ENCODE measurements around the gene NUDT4. TPM values are rescaled to one million over a fixed set of nuclear protein-coding genes. Genes with fewer than 3 reads are reported as not detected.

Gene NUDT4
- total and polyA plus RNA-seq, 10 of the 15 experiments (the other 5 are each of a cell fraction or from before 2014, with no cell fraction given) = 26.6 to 91.6 (median 63.1) TPM

DNA sequence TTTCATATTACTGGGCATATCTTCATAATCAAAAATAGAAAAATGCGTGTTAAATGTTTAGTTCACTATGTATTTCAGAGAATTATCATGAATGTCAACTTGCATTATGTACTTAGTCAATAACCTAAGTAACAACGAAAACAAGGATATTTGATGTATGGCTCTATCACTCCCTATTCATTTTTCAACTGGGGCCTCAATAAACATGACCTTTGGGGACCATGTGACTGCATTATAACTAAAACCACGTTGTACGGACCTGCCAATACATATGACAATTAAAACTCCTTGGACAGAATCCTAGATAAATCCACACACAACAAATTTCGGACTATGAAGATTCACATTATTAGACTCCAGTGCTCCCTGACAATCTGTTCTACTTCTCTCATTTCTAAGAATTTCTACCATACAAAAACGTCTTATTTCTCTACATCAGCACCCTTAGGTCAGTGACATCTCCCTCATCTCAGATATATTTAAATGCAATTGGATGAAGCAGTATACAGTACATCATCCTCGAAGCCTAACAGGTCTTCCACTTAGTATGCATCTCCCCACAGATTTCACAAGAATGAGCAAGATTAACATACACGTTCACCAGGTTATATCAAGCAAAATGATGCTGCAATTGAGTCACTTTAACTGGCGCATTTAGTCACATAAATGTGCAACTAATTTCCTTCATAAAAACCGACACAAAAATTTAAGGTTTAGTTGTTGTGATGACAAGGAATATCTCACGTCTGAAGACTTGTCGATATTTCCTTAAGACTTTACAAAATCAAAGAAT, 62.5 kb downstream of the NUDT4 start:
- Histone ChIP-seq H2AFZ (ENCODE audit: control insufficient read depth, low read depth, low read length) (no peak overlapping the region), H4K20me1 (ENCODE audit: control insufficient read depth, insufficient read depth) (no peaks in the 10 kb centered on the region), H3K27ac (ENCODE audit: control insufficient read depth, insufficient read depth) (peak overlapping the region; percentile 73), H3K9ac (ENCODE audit: control insufficient read depth, insufficient read depth, low read length) (peak overlapping the region; percentile 84), H3K79me2 (ENCODE audit: control insufficient read depth, insufficient read depth, low read length) (peaks cover 71% of the 10 kb centered on the region), H3K4me2 (ENCODE audit: control insufficient read depth, insufficient read depth) (peak overlapping the region; percentile 86), H3K4me3 (peak overlapping the region; percentile 83), H3K27me3 (replicated peaks in 1 of 2; ENCODE audit: control insufficient read depth in 2 of 2, insufficient read depth in 2 of 2, low read length in 1 of 2) (no peaks in the 10 kb centered on the region), H3K36me3 (ENCODE audit: control insufficient read depth in 2 of 2, insufficient read depth in 2 of 2, low read length in 1 of 2) (no peaks in the 10 kb centered on the region), H3K9me3 (replicated peaks; ENCODE audit: control insufficient read depth, insufficient read depth, low read length) (no peaks in the 10 kb centered on the region), H3K4me1 (ENCODE audit: control insufficient read depth, insufficient read depth, low read length) (peaks cover 13% of the 10 kb centered on the region)
- under 1% methylated on average over 12 of the region's 12 CpGs for WGBS (ENCODE audit: insufficient coverage, insufficient replicate concordance, low lambda C conversion rate, missing lambda C conversion rate)
- no peak for DNase-seq (ENCODE audit: low read depth, low spot score)
- no peak for FAIRE-seq
- TSS peak; percentile 59 for BruUV-seq (replicated peaks)
- POLR2A ChIA-PET = interaction anchor here (0.7 to 1.2 kb wide), 2 partner anchors 11 to 58 kb away, joined by 3 to 5 read pairs; no protein-coding TSS in a partner anchor
- intact Hi-C loops (cut with micrococcal nuclease; ENCODE audit: unreplicated experiment) = no loop called here
- RAD21 ChIA-PET (ENCODE audit: unreplicated experiment) = interaction anchor here (0.9 to 6.3 kb wide), 2 partner anchors 17 to 662 kb away, joined by 3 to 145 read pairs; no protein-coding TSS in a partner anchor
- SMC1A ChIA-PET (ENCODE audit: uncharacterized antibody, unreplicated experiment) = interaction anchor here (7.1 kb wide), 1 partner anchor 16 kb away, joined by 76 read pairs; no protein-coding TSS in a partner anchor
- peak; percentile 67 for TF ChIP-seq RAD51 (IDR thresholded peaks at IDR 0.05)
- TF ChIP-seq GABPA (IDR thresholded peaks at IDR 0.05; ENCODE audit: low read depth) = no peak
- no peak for TF ChIP-seq POLR2AphosphoS5 (IDR thresholded peaks at IDR 0.05; ENCODE audit: low read length)
- TF ChIP-seq HDAC6 (IDR thresholded peaks at IDR 0.05; ENCODE audit: unreplicated experiment) = no peak
- TF ChIP-seq MXI1 (IDR thresholded peaks at IDR 0.05; ENCODE audit: low read depth, low read length) = peak; percentile 68
- no peak for TF ChIP-seq MTA2 (IDR thresholded peaks at IDR 0.05; ENCODE audit: low read depth)
- TF ChIP-seq, protein P1, sequence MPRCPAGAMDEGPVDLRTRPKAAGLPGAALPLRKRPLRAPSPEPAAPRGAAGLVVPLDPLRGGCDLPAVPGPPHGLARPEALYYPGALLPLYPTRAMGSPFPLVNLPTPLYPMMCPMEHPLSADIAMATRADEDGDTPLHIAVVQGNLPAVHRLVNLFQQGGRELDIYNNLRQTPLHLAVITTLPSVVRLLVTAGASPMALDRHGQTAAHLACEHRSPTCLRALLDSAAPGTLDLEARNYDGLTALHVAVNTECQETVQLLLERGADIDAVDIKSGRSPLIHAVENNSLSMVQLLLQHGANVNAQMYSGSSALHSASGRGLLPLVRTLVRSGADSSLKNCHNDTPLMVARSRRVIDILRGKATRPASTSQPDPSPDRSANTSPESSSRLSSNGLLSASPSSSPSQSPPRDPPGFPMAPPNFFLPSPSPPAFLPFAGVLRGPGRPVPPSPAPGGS (IDR thresholded peaks at IDR 0.05; ENCODE audit: borderline replicate concordance, insufficient read depth, low read depth, low read length, poor library complexity, severe bottlenecking) = peak; percentile 45
- TF ChIP-seq NR2F1 (conservative IDR thresholded peaks at IDR 0.05) = peak; percentile 46
- no peak for TF ChIP-seq BRCA1 (IDR thresholded peaks at IDR 0.05; ENCODE audit: low read depth, low read length)
- 0 out of 2 replicates have a peak, but pooled peaks have one; percentile 15 for TF ChIP-seq PML (IDR thresholded peaks at IDR 0.05; ENCODE audit: low read length)
- no peak for TF ChIP-seq TAF1 (IDR thresholded peaks at IDR 0.05; ENCODE audit: borderline replicate concordance, low read depth, low read length)
- TF ChIP-seq, protein P2, sequence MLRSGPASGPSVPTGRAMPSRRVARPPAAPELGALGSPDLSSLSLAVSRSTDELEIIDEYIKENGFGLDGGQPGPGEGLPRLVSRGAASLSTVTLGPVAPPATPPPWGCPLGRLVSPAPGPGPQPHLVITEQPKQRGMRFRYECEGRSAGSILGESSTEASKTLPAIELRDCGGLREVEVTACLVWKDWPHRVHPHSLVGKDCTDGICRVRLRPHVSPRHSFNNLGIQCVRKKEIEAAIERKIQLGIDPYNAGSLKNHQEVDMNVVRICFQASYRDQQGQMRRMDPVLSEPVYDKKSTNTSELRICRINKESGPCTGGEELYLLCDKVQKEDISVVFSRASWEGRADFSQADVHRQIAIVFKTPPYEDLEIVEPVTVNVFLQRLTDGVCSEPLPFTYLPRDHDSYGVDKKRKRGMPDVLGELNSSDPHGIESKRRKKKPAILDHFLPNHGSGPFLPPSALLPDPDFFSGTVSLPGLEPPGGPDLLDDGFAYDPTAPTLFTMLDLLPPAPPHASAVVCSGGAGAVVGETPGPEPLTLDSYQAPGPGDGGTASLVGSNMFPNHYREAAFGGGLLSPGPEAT (IDR thresholded peaks at IDR 0.05; ENCODE audit: low read depth) = no peak
- no peak for ATAC-seq
- CTCF ChIA-PET = interaction anchor here (3.0 to 9.6 kb wide), 2 partner anchors 17 to 25 kb away, joined by 13 to 163 read pairs; no protein-coding TSS in a partner anchor
- in situ Hi-C loops (cut with MboI) = no loop called here

All from GM12878 (cell line).